ENCODE data around the gene WDR7. TPM values are rescaled to one million over a fixed set of nuclear protein-coding genes. Genes with fewer than 3 reads are reported as not detected.
A peak's percentile ranks its signal among the peaks of the same experiment; 100 is the strongest.

WDR7 gene
- polyA plus RNA-seq (2013, experiment 1 of 2): 5.7 TPM
- 7.9 TPM for polyA plus RNA-seq (2013, experiment 2 of 2)

- Histone ChIP-seq H3K27me3 (ENCODE audit: control insufficient read depth in 3 of 3, insufficient read depth in 3 of 3, low read depth in 1 of 3, low read length in 3 of 3) (no peaks in the 10 kb centered on the region), H2BK5ac (ENCODE audit: low read length) (peak within 1 kb of the TSS; percentile 75), H3K14ac (ENCODE audit: low read length) (no peak within 1 kb of the TSS), H3K9ac (ENCODE audit: low read depth, low read length, poor library complexity) (peak within 1 kb of the TSS; percentile 95), H3K4me2 (ENCODE audit: insufficient read depth, low read length, poor library complexity, severe bottlenecking) (peak within 1 kb of the TSS; percentile 86), H2BK15ac (ENCODE audit: low read length) (no peak within 1 kb of the TSS), H3K36me3 (replicated peaks in 1 of 2; ENCODE audit: control insufficient read depth in 2 of 2, insufficient read depth in 2 of 2, low read length in 2 of 2) (no peaks in the 10 kb centered on the region), H4K91ac (ENCODE audit: low read depth, low read length, poor library complexity) (no peak within 1 kb of the TSS), H3K4ac (ENCODE audit: low read length) (no peak within 1 kb of the TSS), H3K79me1 (ENCODE audit: low read depth, low read length) (peaks cover 10% of the 10 kb centered on the region), H2BK12ac (ENCODE audit: low read length) (no peak within 1 kb of the TSS), H2AFZ (ENCODE audit: low read length) (peak within 1 kb of the TSS; percentile 91), H3K27ac (replicated peaks; ENCODE audit: low read length) (peak within 1 kb of the TSS; percentile 93), H3K9me3 (replicated peaks in 1 of 2; ENCODE audit: control insufficient read depth in 2 of 2, insufficient read depth in 1 of 2, low read depth in 1 of 2, low read length in 2 of 2) (peaks cover 0 to 2% of the 10 kb centered on the region in 2 donors), H3K18ac (ENCODE audit: low read length) (peak within 1 kb of the TSS; percentile 90), H3K4me3 (ENCODE audit: low read length in 2 of 2) (peak within 1 kb of the TSS; percentile 73 to 91), H2BK120ac (ENCODE audit: low read depth, low read length) (no peak within 1 kb of the TSS), H2AK5ac (ENCODE audit: low read depth, low read length) (no peak within 1 kb of the TSS), H3K23ac (ENCODE audit: low read depth, low read length, poor library complexity) (peak within 1 kb of the TSS; percentile 57), H4K8ac (ENCODE audit: low read depth, low read length) (no peak within 1 kb of the TSS), H3K4me1 (ENCODE audit: control insufficient read depth in 2 of 2, insufficient read depth in 1 of 2, low read depth in 1 of 2, low read length in 2 of 2) (peaks cover 4 to 5% of the 10 kb centered on the region in 2 donors)
- WGBS, 2 donors (ENCODE audit: extremely low coverage in 2 of 2, insufficient read length in 2 of 2, insufficient replicate concordance in 1 of 2): no CpG with 5 or more reads among the region's 47 CpGs
- DNase-seq (ENCODE audit: low spot score): peak; percentile 92
Measured at GRCh38 chr18:56650944-56651770, at the start of gene WDR7. TSS of gene WDR7 (plus strand) at chr18:56651359. CDS start at chr18:56672516, 21,157 bp downstream.

- Histone ChIP-seq H3K4ac (ENCODE audit: low read length) (no peak overlapping the region), H4K8ac (ENCODE audit: low read depth, low read length) (no peak overlapping the region), H4K91ac (ENCODE audit: low read depth, low read length, poor library complexity) (no peak overlapping the region), H3K27ac (replicated peaks; ENCODE audit: low read length) (no peak overlapping the region), H2BK5ac (ENCODE audit: low read length) (no peak overlapping the region), H3K18ac (ENCODE audit: low read length) (no peak overlapping the region), H3K9me3 (replicated peaks in 1 of 2; ENCODE audit: control insufficient read depth in 2 of 2, insufficient read depth in 1 of 2, low read depth in 1 of 2, low read length in 2 of 2) (no peaks in the 10 kb centered on the region), H2BK15ac (ENCODE audit: low read length) (no peak overlapping the region), H3K14ac (ENCODE audit: low read length) (no peak overlapping the region), H3K4me2 (ENCODE audit: insufficient read depth, low read length, poor library complexity, severe bottlenecking) (no peak overlapping the region), H3K4me1 (ENCODE audit: control insufficient read depth in 2 of 2, insufficient read depth in 1 of 2, low read depth in 1 of 2, low read length in 2 of 2) (no peaks in the 10 kb centered on the region), H2AFZ (ENCODE audit: low read length) (no peak overlapping the region), H3K36me3 (replicated peaks in 1 of 2; ENCODE audit: control insufficient read depth in 2 of 2, insufficient read depth in 2 of 2, low read length in 2 of 2) (peaks cover 10 to 99% of the 10 kb centered on the region in 2 donors), H2BK12ac (ENCODE audit: low read length) (no peak overlapping the region), H3K23ac (ENCODE audit: low read depth, low read length, poor library complexity) (no peak overlapping the region), H3K79me1 (ENCODE audit: low read depth, low read length) (no peaks in the 10 kb centered on the region), H3K9ac (ENCODE audit: low read depth, low read length, poor library complexity) (no peak overlapping the region), H2AK5ac (ENCODE audit: low read depth, low read length) (no peak overlapping the region), H3K27me3 (ENCODE audit: control insufficient read depth in 3 of 3, insufficient read depth in 3 of 3, low read depth in 1 of 3, low read length in 3 of 3) (no peaks in the 10 kb centered on the region), H3K4me3 (ENCODE audit: low read length in 2 of 2) (no peak overlapping the region), H2BK120ac (ENCODE audit: low read depth, low read length) (no peak overlapping the region)
- no CpG with 5 or more reads among the region's 2 CpGs for WGBS, 2 donors (ENCODE audit: extremely low coverage in 2 of 2, insufficient read length in 2 of 2, insufficient replicate concordance in 1 of 2)
- no peak for DNase-seq (ENCODE audit: low spot score)
Measured at GRCh38 chr18:56606618-56607017, 44.5 kb upstream of the WDR7 start.

DNA sequence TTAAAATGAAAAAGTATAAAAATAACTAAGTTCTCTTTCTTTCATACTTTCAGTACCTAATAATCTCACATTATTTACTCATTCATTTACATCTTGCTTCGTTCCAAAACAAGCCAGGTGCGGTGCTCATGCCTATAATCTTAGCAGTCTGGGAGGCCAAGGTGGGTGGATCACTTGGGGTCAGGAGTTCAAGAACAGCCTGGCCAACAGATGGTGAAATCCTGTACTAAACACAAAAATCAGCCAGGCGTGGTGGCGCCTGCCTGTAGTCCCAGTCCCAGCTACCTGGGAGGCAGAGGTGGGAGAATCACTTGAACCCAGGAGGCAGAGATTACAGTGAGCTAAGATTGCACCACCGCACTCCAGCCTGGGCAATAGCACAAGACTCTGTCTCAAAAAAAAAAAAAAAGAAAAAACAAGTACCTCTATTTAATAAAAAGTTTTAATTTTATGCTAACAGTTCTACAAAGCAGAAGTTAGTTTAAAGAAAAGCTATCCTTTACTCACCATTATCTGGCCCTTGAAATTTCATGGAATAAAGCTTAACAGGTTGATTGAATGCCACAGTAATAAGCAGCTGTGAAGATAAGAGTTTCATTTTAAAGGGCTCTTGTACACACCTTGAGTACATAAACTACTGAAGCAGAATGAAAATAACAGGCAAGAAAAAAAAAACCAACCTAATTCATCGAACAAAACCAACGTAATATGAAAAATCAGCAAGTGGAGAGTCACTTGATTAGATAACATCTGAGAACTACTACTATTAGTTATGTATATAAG, 35.2 kb upstream of the WDR7 start:
- Histone ChIP-seq H3K4ac (ENCODE audit: low read length) (no peak overlapping the region), H3K27ac (replicated peaks; ENCODE audit: low read length) (no peak overlapping the region), H3K9ac (ENCODE audit: low read depth, low read length, poor library complexity) (no peak overlapping the region), H2AK5ac (ENCODE audit: low read depth, low read length) (no peak overlapping the region), H3K23ac (ENCODE audit: low read depth, low read length, poor library complexity) (no peak overlapping the region), H2BK120ac (ENCODE audit: low read depth, low read length) (no peak overlapping the region), H4K8ac (ENCODE audit: low read depth, low read length) (no peak overlapping the region), H2BK15ac (ENCODE audit: low read length) (no peak overlapping the region), H3K18ac (ENCODE audit: low read length) (no peak overlapping the region), H3K36me3 (replicated peaks in 1 of 2; ENCODE audit: control insufficient read depth in 2 of 2, insufficient read depth in 2 of 2, low read length in 2 of 2) (peaks cover 10 to 94% of the 10 kb centered on the region in 2 donors), H3K79me1 (ENCODE audit: low read depth, low read length) (no peaks in the 10 kb centered on the region), H3K4me2 (ENCODE audit: insufficient read depth, low read length, poor library complexity, severe bottlenecking) (no peak overlapping the region), H2BK12ac (ENCODE audit: low read length) (no peak overlapping the region), H4K91ac (ENCODE audit: low read depth, low read length, poor library complexity) (no peak overlapping the region), H3K27me3 (ENCODE audit: control insufficient read depth in 3 of 3, insufficient read depth in 3 of 3, low read depth in 1 of 3, low read length in 3 of 3) (no peaks in the 10 kb centered on the region), H3K9me3 (replicated peaks in 1 of 2; ENCODE audit: control insufficient read depth in 2 of 2, insufficient read depth in 1 of 2, low read depth in 1 of 2, low read length in 2 of 2) (no peaks in the 10 kb centered on the region), H2AFZ (ENCODE audit: low read length) (no peak overlapping the region), H3K4me1 (ENCODE audit: control insufficient read depth in 2 of 2, insufficient read depth in 1 of 2, low read depth in 1 of 2, low read length in 2 of 2) (no peaks in the 10 kb centered on the region), H2BK5ac (ENCODE audit: low read length) (no peak overlapping the region), H3K14ac (ENCODE audit: low read length) (no peak overlapping the region), H3K4me3 (ENCODE audit: low read length in 2 of 2) (no peak overlapping the region)
- no peak for DNase-seq (ENCODE audit: low spot score)
- no CpG with 5 or more reads among the region's 7 CpGs for WGBS, 2 donors (ENCODE audit: extremely low coverage in 2 of 2, insufficient read length in 2 of 2, insufficient replicate concordance in 1 of 2)

DNA sequence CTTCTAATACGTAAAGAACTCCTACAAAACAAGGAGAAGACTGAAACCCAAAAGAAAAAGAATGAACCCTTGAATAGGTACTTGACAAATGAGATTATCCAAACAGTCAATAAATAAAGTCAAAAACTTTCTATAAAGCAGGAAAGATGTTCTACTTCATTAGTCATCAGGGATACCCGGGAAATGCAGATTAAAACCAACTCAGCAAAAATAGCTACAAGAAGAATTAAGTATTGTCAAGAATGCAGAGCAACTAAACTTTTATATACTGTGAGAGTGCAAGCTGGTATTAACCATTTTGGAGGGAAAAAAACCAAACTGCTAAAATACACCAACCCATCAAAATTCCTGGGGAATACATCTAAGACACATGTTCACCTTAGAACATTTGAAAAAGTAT, 23.2 kb upstream of the WDR7 start:
- Histone ChIP-seq H3K27ac (replicated peaks; ENCODE audit: low read length) (no peak overlapping the region), H3K36me3 (replicated peaks in 1 of 2; ENCODE audit: control insufficient read depth in 2 of 2, insufficient read depth in 2 of 2, low read length in 2 of 2) (peaks cover 0 to 70% of the 10 kb centered on the region in 2 donors), H3K4ac (ENCODE audit: low read length) (no peak overlapping the region), H3K9ac (ENCODE audit: low read depth, low read length, poor library complexity) (no peak overlapping the region), H2AFZ (ENCODE audit: low read length) (no peak overlapping the region), H4K91ac (ENCODE audit: low read depth, low read length, poor library complexity) (no peak overlapping the region), H2BK12ac (ENCODE audit: low read length) (no peak overlapping the region), H2BK5ac (ENCODE audit: low read length) (no peak overlapping the region), H3K27me3 (ENCODE audit: control insufficient read depth in 3 of 3, insufficient read depth in 3 of 3, low read depth in 1 of 3, low read length in 3 of 3) (no peaks in the 10 kb centered on the region), H3K4me3 (ENCODE audit: low read length in 2 of 2) (no peak overlapping the region), H3K79me1 (ENCODE audit: low read depth, low read length) (peaks cover 6% of the 10 kb centered on the region), H2AK5ac (ENCODE audit: low read depth, low read length) (no peak overlapping the region), H3K14ac (ENCODE audit: low read length) (no peak overlapping the region), H3K18ac (ENCODE audit: low read length) (no peak overlapping the region), H4K8ac (ENCODE audit: low read depth, low read length) (no peak overlapping the region), H3K9me3 (replicated peaks in 1 of 2; ENCODE audit: control insufficient read depth in 2 of 2, insufficient read depth in 1 of 2, low read depth in 1 of 2, low read length in 2 of 2) (no peaks in the 10 kb centered on the region), H3K23ac (ENCODE audit: low read depth, low read length, poor library complexity) (no peak overlapping the region), H2BK15ac (ENCODE audit: low read length) (no peak overlapping the region), H2BK120ac (ENCODE audit: low read depth, low read length) (no peak overlapping the region), H3K4me2 (ENCODE audit: insufficient read depth, low read length, poor library complexity, severe bottlenecking) (no peak overlapping the region), H3K4me1 (ENCODE audit: control insufficient read depth in 2 of 2, insufficient read depth in 1 of 2, low read depth in 1 of 2, low read length in 2 of 2) (no peaks in the 10 kb centered on the region)
- DNase-seq (ENCODE audit: low spot score): no peak
- no CpG with 5 or more reads among the region's 2 CpGs for WGBS, 2 donors (ENCODE audit: extremely low coverage in 2 of 2, insufficient read length in 2 of 2, insufficient replicate concordance in 1 of 2)

Data from neuronal stem cell (in vitro differentiated cells).